Neural cell (in vitro differentiated cells): ENCODE data around the gene CDK13.

Experiments used
- CTCF ChIP-seq: fragments of 450-650 bp; IDR thresholded peaks from 2 replicates; pipeline ENCODE4 v1.5.1; 2014; ENCODE audit warnings: antibody characterized with exemption, mild to moderate bottlenecking, moderate library complexity; ENCODE audit not compliant: poor library complexity, severe bottlenecking
- EP300 ChIP-seq: fragments of 450-650 bp; conservative IDR thresholded peaks from 2 replicates; pipeline ENCODE4 v1.6.1; 2014; ENCODE audit warnings: antibody characterized with exemption, mild to moderate bottlenecking, moderate library complexity; ENCODE audit not compliant: poor library complexity, severe bottlenecking
- EZH2 ChIP-seq: fragments of 200-600, 300-800 bp; shearing (Covaris generic), sonication (generic); IDR thresholded peaks from 2 replicates; pipeline ENCODE4 v1.6.1; 2014; ENCODE audit warnings: antibody characterized with exemption, low read length, borderline replicate concordance, mild to moderate bottlenecking; ENCODE audit not compliant: insufficient read depth, poor library complexity, severe bottlenecking
- RAD21 ChIP-seq: fragments of 450-650 bp; conservative IDR thresholded peaks from 2 replicates; pipeline ENCODE4 v1.6.1; 2014; ENCODE audit warnings: antibody characterized with exemption, mild to moderate bottlenecking, moderate library complexity
- REST ChIP-seq: IDR thresholded peaks from 2 replicates; pipeline ENCODE4 v1.6.1; 2012; ENCODE audit warnings: borderline replicate concordance

DNA sequence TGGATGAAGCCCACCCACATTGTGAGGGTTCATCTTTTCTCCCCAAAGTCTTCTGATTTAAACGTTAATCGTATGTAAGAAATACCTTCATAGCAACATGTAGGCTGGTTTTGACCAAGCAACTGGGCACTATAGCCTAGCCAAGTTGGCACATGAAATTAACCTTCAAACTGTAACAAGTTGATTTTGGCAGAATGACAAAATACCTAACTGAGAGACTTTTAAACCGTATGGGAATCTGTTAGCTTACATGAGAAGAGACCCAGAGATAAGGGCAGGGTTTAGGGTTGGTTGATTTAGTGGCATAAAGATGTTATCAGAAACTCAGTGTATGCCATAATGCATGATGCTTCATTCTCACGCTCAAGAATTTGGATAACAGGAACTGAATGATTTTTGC, 69.5 kb downstream of the CDK13 start:
- TF ChIP-seq CTCF (no peak), EP300 (no peak), REST (no peak), EZH2 (no peak), RAD21 (no peak)
